AG04450 (cell line): ENCODE measurements around the gene PLSCR4. TPM values are rescaled to one million over a fixed set of nuclear protein-coding genes. Genes with fewer than 3 reads are reported as not detected.

Source experiments
- CTCF ChIA-PET: fragments of 300-600, 350-600 bp; formaldehyde crosslinking; extraction: SDS; loops from one replicate; lab custom pipeline; 2022; ENCODE audit warnings: antibody characterized with exemption, inconsistent platforms; lab: Charles Lee
- POLR2A ChIA-PET: fragments of 350-600 bp; formaldehyde crosslinking; extraction: SDS; loops from one replicate; lab custom pipeline; 2021; ENCODE audit warnings: antibody characterized with exemption, inconsistent platforms; lab: Yijun Ruan, JAX
- DNase-seq: peaks from one replicate; pipeline ENCODE4 v3.0.0-alpha.2; 2011; ENCODE audit warnings: low read depth, low spot score
- H3K27ac ChIP-seq: one replicate; pipeline ENCODE4 v1.5.1; 2012; ENCODE audit warnings: low read depth, low read length, control low read depth
- H3K27me3 ChIP-seq: one replicate; pipeline ENCODE4 v1.6.0; 2012; ENCODE audit warnings: low read length; ENCODE audit not compliant: control insufficient read depth, insufficient read depth
- H3K4me3 ChIP-seq: 2 replicates; pipeline ENCODE4 v1.5.1; 2011; ENCODE audit warnings: mild to moderate bottlenecking, low read depth, low read length, control low read depth
- H3K9me3 ChIP-seq: 2 replicates; pipeline ENCODE4 v1.5.1; 2012; ENCODE audit warnings: low read length; ENCODE audit not compliant: control insufficient read depth, insufficient read depth
- CTCF ChIP-seq: IDR thresholded peaks from 2 replicates; pipeline ENCODE4 v1.5.1; 2011; ENCODE audit warnings: low read depth, low read length, control low read depth, inconsistent platforms
- polyA plus RNA-seq: library from polyadenylated mRNA; depleted of rRNA; stranded (reverse); fragments of >200 nt; gene quantifications from 2 replicates; pipeline ENCODE4 v1.2.3, GENCODE V29; 2011

The PLSCR4 gene
- polyA plus RNA-seq, 1 experiment: 8.5 TPM

GRCh38 chr3:146164071-146164470, 86.8 kb downstream of the PLSCR4 start:
- no peaks in the 10 kb centered on the region for H3K27me3 ChIP-seq
- H3K27ac ChIP-seq: no peak overlapping the region
- ChIA-PET CTCF (interaction anchor here (1.0 to 4.2 kb wide), 4 partner anchors 8 to 100 kb away, joined by 3 to 27 read pairs (median 15); no protein-coding TSS in a partner anchor), POLR2A (no interaction called here)
- TF ChIP-seq CTCF: no peak
- no peak for DNase-seq
- no peak overlapping the region for H3K4me3 ChIP-seq
- no peaks in the 10 kb centered on the region for H3K9me3 ChIP-seq

- H3K27ac ChIP-seq: no peak overlapping the region
- no peaks in the 10 kb centered on the region for H3K9me3 ChIP-seq
- POLR2A ChIA-PET: no interaction called here
- 0 out of 2 replicates have a peak, but pooled peaks have one; percentile 24 for TF ChIP-seq CTCF
- DNase-seq: no peak
- H3K27me3 ChIP-seq: no peaks in the 10 kb centered on the region
- no peak overlapping the region for H3K4me3 ChIP-seq
- CTCF ChIA-PET: interaction anchor here (1.0 to 4.2 kb wide), 3 partner anchors 9 to 99 kb away, joined by 3 to 27 read pairs (median 25); no protein-coding TSS in a partner anchor
Observed at GRCh38 chr3:146163584-146163983, 87.3 kb downstream of the PLSCR4 start.

- no peaks in the 10 kb centered on the region for H3K9me3 ChIP-seq
- H3K27me3 ChIP-seq: no peaks in the 10 kb centered on the region
- no peak overlapping the region; the same call in 1 of the 2 replicates for H3K4me3 ChIP-seq
- ChIA-PET POLR2A (no interaction called here), CTCF (interaction anchor here (1.3 to 7.1 kb wide), 3 partner anchors 10 to 97 kb away, joined by 3 to 62 read pairs (median 34); no protein-coding TSS in a partner anchor)
- H3K27ac ChIP-seq: no peak overlapping the region
- no peak for TF ChIP-seq CTCF
- DNase-seq: no peak
Observed at GRCh38 chr3:146162561-146162960, 88.3 kb downstream of the PLSCR4 start.

- Histone ChIP-seq H3K4me3 (peak overlapping the region; percentile 75), H3K9me3 (no peaks in the 10 kb centered on the region), H3K27me3 (no peaks in the 10 kb centered on the region), H3K27ac (peak overlapping the region; percentile 90)
- TF ChIP-seq CTCF: no peak
- no peak for DNase-seq
- ChIA-PET POLR2A (interaction anchor here (1.1 to 1.4 kb wide), 7 partner anchors 11 to 383 kb away, joined by 4 to 13 read pairs (median 5); partner anchors contain the start of gene PLSCR1), CTCF (interaction anchor here (0.8 to 7.1 kb wide), 6 partner anchors 9 to 97 kb away, joined by 3 to 62 read pairs (median 8); no protein-coding TSS in a partner anchor)
Observed at GRCh38 chr3:146161663-146162002, 89.3 kb downstream of the PLSCR4 start.

- peak within 1 kb of the TSS; percentile 75 for H3K4me3 ChIP-seq
- ChIA-PET POLR2A (interaction anchor here (0.8 to 1.4 kb wide), 9 partner anchors 11 to 383 kb away, joined by 3 to 13 read pairs (median 5); partner anchors contain the start of gene PLSCR1), CTCF (interaction anchor here (0.6 to 7.1 kb wide), 13 partner anchors 8 to 153 kb away, joined by 3 to 62 read pairs (median 4); no protein-coding TSS in a partner anchor)
- TF ChIP-seq CTCF: no peak
- no peaks in the 10 kb centered on the region for H3K27me3 ChIP-seq
- DNase-seq: no peak
- H3K27ac ChIP-seq: peak within 1 kb of the TSS; percentile 90
- H3K9me3 ChIP-seq: no peaks in the 10 kb centered on the region
Observed at GRCh38 chr3:146160964-146161662, 89.8 kb downstream of the PLSCR4 start, which contains the start of gene PLOD2. Gene PLOD2, minus strand, starts transcription at chr3:146161184. Its CDS starts 195 bp downstream, at chr3:146160989.
